ENCODE measurements around the gene ANKDD1A.

Gene ANKDD1A

GRCh38 chr15:64926661-64927060 is 15.0 kb downstream of the ANKDD1A start:
- no peak for DNase-seq

- DNase-seq: no peak
Observed at GRCh38 chr15:64928626-64929220, 17.0 kb downstream of the ANKDD1A start.

DNA sequence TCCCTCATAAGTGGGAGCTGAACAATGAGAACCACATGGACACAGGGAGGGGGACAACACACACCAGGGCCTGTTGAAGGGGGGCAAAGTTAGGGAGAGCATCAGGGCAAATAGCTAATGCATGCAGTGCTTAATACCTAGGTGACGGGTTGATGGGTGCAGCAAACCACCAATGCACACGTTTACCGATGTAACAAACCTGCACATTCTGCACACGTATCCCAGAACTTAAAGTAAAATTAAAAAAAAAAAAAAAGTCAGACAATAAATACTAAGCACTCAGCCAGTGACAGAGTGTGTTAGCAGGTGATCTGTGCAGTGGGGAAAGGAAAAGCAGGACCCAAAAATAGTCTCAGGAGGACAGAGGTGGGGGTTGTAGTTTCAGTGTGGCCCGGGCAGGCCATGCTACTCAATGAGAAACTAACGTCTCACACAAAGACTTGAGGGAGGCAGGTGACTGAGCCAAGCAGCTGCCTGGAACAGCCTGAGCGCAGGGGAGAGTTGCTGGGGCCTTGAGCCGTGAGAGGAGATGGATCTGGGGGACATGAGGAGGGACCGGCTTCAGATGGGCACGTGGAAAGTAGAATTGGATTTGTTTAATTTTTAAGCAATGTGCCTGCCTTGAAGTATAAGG is 18.4 kb downstream of the ANKDD1A start:
- no peak for DNase-seq

DNA sequence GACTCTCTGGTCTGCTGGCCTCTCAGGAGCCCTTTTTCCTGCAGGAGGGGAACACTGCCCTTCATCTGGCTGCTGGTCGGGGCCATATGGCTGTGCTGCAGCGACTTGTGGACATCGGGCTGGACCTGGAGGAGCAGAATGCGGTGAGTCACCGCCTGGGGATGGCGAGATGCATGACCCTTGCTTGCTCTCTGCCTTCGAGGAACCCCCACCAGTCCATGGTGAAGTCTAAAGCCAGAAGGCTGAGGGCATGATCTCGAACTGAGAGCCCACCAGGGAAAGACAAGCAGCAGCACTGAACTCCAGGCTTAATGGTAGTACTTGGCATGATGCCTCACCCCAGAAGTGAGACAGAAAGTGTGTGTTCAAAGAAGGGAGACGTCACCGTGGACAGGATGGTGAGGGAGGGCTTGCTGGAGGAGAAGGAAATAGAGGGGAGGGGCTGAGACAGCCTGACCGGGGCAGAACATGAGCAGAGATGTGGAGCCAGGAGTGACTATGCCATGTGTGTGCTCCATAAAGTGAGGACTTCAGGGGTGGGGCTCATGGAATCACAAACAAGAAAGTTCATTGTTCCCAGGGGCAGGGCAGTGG is 19.2 kb downstream of the ANKDD1A start:
- DNase-seq: no peak

GRCh38 chr15:64931381-64931780 is 19.7 kb downstream of the ANKDD1A start:
- no peak for DNase-seq

DNA sequence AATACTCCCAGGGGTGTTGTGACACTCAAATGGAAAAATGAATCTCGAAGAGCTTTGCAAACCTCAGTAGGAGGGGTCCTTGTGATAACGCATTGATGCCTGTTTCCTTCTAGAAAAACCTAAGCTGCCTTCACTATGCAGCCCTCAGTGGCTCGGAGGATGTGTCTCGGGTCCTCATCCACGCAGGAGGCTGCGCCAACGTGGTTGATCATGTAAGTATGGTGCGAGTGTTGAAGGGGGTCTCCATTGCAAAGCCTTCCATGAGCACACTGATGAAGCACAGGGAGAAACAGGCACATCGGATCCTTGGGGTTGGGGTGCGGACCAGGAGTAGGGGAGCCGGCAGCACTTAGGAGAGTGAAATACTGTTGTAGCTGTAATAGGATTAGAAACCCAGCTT is 22.3 kb downstream of the ANKDD1A start:
- DNase-seq: no peak

GRCh38 chr15:64938192-64938591 is 26.5 kb downstream of the ANKDD1A start:
- DNase-seq: no peak

DNA sequence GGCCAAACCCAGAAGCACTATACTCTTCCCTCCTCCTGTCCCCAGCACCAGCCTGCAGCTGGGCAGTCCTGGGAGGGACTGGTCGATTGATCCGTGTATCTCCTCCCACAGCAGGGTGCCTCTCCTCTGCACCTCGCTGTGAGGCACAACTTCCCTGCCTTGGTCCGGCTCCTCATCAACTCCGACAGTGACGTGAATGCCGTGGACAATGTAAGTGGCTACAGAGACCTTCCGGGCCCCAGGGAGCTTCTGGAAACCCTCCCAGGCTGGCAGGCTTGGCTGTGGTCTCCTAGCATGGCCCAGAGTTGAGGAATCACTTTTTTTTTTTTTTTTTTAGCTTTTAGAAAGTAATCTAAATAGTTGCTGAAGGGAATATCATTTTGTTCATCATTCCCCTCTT is 30.7 kb downstream of the ANKDD1A start:
- no peak for DNase-seq

DNA sequence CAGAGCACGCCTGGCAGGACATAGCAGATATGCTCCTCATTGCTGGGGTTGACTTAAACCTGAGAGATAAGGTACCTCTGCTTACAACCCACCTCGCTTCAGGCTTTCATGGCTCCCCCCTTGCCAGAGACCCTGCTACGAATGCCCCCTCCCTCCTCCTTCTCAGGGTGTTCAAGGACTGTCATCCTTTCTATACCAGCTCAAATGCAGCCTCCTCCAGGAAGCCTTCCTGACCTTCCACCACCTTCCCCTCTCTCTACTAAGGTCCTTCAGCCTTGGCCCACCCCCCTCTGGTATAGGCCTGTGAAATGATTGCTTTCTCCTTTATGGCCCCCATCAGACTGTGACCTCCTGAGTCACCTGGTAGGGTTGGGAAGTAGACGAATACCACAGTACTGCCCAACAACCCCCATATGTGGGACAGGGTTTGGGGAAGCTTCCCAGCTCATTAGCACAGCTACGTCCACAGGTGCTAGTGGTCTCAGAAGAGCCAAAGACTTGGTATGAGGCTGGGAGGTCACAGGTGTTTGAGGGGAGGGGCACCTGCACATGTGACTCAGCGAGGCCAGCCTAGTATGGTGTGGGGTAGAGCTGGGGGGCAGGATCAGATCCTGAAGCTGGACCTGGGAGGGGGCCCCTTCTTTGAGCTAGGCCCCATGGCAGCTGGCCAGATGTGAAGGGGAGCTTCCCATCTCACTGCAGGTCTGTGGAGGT is 32.0 kb downstream of the ANKDD1A start:
- DNase-seq: no peak

DNA sequence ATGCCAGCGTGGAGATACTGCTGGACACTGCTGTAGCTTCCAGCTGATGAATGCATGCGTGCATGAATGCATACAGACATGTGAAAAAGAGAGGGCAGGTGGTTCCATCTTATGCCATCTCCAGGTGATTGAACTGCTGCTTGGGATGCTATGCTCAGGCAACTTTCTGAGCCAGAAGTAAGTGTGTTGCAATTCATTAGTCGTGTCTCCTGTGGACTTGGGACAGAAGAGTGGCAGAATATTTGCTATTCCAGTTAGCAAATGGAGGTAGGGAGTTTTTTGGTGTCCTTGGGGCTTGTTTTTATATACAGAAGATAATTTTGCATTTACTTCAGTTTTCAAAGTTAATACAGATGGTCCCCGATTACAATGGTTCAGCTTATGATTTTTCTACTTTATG is 33.3 kb downstream of the ANKDD1A start:
- DNase-seq: no peak

DNA sequence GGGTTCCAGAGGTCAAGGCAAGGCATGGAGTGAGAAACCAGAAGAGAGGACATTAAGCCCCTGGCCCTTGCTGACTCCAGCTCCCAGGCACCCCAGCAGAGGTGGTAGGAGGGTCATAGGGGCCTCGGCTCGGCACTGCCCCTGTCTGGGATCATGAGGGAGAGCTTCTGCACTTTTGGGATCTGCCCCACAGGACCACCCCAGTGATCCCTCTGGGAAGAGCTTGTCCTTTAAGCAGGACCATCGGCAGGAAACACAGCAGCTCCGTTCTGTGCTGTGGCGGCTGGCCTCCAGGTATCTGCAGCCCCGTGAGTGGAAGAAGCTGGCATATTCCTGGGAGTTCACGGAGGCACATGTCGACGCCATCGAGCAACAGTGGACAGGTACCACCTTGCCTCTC is 35.5 kb downstream of the ANKDD1A start:
- no peak for DNase-seq

DNA sequence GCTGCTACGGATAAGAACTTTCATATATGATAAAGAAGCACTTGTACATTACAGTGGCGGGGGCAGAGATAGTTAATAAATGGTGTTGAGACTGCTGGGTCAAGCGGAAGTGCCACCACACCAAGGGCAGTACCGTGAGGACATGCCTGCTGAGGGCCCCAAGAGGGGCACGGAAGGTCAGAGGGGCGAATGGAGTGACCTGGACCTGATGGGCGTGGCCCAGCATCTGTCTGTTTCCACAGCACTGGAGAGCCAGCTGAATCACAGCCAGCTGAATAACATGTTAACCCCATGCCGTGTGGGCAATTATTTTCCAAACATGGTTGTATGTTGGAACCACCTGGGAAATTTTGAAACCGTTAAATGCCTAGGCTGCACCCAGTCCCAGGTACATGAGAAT is 37.2 kb downstream of the ANKDD1A start:
- no peak for DNase-seq

DNA sequence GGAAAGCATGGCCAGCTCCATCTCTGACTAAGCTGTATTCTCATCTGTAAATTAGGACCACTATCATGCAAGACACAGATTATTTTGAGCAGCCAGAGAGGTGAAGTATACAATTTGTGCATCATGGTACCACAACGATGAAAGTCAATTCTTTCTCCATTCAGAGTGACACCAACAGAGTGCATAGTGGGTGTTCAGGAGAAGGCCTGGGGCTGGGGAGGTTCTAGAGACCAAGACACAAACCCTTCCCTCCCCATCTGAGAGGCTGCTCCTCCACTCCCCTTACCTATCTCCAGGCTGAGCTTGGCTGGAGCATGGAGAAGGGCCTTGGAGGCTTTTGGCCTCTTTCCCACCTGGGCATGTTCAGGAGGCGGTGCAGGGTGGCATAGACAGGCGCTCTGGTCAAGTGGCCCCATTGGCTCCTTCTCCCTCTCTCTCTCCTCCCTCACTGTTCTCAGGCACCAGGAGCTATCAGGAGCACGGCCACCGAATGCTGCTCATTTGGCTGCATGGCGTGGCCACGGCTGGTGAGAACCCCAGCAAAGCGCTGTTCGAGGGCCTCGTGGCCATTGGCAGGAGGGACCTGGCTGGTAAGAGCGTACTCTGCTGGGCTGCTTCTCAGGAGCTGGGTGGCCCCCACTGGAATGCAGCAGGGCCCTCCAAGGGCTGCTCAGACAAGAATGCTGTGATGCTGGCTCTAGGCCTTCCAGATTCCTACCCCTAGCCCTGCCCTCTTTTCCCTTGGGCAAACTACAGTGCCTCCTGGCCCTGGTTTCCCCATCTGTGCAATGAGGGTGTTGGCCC is 37.9 kb downstream of the ANKDD1A start:
- no peak for DNase-seq

DNA sequence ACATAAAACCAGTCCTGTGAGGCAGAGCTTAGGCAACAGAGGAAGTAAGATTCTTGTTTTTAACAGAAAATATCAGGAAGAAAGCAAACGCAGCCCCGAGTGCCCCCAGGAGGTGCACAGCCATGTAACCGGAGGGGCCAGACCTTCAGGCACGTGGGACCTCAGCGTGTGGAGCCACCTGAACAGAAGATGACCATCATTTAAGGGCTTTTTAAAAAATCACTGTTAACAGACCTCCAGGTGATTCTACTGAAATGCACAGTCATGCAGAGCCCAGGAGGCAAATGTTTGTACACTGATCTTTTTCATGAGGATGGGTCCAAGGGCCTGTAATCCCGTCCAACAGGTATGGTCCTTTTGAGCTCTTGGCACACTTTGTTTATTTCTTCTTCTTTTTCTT is 39.2 kb downstream of the ANKDD1A start:
- DNase-seq: no peak

GRCh38 chr15:64951777-64952418 is 40.2 kb downstream of the ANKDD1A start:
- DNase-seq: no peak

GRCh38 chr15:64954395-64954794 is 42.7 kb downstream of the ANKDD1A start:
- no peak for DNase-seq

DNA sequence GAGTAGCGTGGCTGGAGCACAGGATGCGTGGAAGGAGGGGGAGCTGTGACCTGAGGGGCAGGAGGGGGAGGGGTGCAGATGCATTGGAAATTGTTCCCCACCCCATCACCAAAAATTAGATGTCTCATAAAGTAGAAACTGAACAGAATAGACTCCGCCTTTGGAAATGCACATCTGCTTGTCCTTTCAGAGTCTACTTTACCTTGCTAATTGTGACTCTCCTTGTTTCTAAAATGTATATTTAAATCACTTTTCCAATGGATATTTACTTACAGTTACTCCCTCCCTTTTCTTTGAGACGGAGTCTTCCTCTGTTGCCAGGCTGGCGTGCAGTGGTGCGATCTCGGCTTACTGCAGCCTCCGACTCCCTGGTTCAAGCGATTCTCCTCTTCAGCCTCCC is 47.4 kb downstream of the ANKDD1A start:
- no peak for DNase-seq

GRCh38 chr15:64960153-64960552 is 48.5 kb downstream of the ANKDD1A start:
- no peak for DNase-seq

DNA sequence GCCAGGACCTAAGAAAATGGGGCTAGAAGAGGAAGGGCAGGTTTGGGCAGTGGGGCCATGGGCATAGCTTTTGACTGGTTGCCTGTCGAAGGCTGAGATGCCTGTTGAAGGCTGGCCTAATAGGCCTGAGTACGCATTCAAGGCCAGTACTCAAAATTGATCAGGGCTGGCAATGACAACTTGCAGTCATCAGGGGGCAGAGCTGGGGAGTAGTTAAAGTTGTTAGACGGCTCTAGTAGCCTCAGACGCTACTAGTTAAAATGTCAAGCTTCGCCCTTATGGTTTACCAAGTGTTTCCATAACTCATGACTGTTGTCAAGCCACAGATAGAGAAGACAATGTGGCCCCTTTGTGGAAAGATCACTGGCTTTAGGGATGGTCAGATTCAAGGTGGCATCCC is 49.3 kb downstream of the ANKDD1A start:
- DNase-seq: no peak

DNA sequence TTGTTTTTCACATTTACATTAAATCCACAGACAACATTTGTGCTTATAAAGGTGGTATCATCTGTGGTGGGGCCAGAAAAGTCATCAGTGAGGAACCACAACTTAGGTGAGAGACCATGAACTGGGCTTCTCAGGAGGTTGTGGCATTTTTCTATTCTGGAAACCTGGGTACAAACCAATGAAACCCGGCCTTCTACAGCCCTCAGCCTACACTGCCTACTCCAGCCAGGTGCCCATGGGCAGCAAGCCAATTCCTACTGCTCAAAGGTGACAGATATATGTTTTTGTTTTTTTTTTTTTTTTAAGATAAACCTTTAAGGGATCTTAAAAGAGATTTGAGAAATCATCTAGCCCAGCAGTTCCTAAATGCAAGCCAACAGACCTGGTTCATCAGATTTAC is 57.7 kb downstream of the ANKDD1A start:
- DNase-seq: no peak

DNA sequence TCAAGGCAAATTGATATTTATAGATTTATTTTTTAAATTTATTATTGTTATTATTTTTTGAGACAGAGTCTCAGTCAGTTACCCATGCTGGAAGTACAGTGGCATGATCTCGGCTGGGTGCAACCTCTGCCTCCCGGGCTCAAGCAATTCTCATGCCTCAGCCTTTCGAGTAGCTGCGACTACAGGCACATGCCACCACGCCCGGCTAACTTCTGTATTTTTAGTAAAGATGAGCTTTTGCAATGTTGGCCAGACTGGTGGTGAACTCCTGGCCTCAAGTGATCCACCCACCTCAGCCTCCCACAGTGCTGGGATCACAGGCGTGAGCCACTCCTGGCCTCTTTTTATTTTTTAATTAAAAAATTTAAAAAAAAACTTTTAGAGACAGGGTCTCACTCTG is 59.0 kb downstream of the ANKDD1A start:
- DNase-seq: no peak

DNA sequence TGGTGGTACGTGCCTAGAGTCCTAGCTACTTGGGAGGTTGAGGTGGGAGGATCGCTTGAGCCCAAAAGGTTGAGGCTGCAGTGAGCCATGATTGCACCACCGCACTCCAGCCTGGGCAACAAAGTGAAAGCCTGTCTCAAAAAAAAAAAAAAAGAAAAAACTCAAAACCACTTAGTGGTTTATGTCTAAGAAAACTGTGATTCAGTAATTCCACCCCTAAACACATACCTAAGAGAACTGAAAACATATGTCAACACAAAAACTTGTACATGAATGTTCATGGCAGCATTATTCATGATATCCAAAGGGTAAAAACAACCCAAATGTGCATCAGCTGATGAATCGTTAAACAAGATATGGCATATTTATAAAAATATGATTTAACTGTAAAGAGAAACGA is 63.7 kb downstream of the ANKDD1A start:
- DNase-seq: no peak

DNA sequence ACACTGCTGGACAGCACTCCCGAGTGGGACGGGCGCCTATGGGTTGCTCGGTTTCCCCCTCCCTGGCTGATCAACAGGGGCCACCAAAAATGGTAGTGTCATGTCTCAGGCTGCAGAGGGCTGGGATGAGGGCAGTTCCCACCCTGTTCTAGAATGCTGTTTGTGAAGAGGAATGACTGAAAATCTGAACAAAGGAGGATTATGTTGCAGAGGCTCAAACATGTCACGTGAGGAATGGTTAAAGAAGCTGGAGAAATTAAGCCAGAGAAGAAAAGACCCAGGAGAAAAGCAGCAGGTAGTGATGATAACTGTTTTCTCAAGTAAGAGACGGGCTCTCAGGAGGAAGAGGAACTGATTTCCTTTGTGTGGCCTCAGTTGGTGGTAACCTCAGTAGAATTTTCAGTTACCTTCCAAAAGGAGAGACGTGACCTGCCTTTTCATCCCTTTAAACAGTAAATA is 67.6 kb downstream of the ANKDD1A start:
- DNase-seq: no peak
